SU-DHL-6 (cell line): Measurements from ENCODE around the gene MEIS1.

ENCODE experiments used
- EZH2phosphoT487 ChIP-seq: fragments of 200-600 bp; sonication (generic), shearing (Covaris generic); conservative IDR thresholded peaks from 2 replicates; pipeline ENCODE4 v1.6.1; 2018; ENCODE audit warnings: mild to moderate bottlenecking, antibody characterized with exemption, low read length, moderate library complexity, mixed read lengths
- TF ChIP-seq, protein P1 (sequence below): fragments of 200-600 bp; sonication (generic); IDR thresholded peaks from one replicate; pipeline ENCODE4 v1.5.1; 2017; ENCODE audit warnings: antibody characterized with exemption, mild to moderate bottlenecking, low read length, moderate library complexity; ENCODE audit not compliant: insufficient read depth, poor library complexity, severe bottlenecking

DNA sequence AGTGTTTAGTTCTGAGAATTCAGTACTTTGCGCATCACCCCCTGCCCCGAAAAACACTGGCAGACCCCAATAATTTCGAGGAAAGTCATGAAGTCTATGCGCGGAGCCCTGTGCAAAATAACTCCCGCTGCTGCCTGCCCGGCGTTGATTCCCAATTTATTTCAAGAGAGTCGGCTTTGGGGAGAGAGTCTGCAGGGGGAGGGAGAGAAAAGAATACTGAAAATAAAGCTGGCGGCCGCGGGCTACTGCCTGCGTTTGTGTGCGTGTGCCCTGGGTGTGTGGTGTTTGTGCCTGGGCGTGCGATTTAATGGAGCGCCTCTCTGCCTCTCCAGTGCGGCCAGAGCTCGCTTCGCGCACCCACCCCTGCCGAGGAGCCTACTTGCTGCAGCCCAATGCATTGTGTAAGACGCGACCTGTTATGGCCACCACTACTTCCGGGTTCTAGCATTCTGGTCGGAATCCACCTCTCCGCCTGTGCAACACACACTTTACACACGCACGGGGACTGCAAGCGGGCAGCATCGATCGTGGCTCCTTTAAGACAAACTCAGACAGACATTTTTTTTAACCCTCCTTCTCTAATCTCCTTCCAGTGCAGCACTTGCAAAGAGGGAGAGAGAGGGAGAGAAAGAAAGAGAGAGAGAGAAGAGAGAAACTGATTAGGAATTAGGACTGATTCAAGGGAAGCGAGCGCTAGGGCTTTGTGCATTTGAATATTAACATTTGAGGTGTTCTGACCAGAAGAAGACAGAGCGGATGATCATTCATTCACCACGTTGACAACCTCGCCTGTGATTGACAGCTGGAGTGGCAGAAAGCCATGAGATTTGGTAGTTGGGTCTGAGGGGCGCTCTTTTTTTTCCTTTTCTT, at the start of gene MEIS1:
- no peak for TF ChIP-seq EZH2phosphoT487
- TF ChIP-seq, protein P1, sequence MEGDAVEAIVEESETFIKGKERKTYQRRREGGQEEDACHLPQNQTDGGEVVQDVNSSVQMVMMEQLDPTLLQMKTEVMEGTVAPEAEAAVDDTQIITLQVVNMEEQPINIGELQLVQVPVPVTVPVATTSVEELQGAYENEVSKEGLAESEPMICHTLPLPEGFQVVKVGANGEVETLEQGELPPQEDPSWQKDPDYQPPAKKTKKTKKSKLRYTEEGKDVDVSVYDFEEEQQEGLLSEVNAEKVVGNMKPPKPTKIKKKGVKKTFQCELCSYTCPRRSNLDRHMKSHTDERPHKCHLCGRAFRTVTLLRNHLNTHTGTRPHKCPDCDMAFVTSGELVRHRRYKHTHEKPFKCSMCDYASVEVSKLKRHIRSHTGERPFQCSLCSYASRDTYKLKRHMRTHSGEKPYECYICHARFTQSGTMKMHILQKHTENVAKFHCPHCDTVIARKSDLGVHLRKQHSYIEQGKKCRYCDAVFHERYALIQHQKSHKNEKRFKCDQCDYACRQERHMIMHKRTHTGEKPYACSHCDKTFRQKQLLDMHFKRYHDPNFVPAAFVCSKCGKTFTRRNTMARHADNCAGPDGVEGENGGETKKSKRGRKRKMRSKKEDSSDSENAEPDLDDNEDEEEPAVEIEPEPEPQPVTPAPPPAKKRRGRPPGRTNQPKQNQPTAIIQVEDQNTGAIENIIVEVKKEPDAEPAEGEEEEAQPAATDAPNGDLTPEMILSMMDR = no peak
